GM12878 (cell line): ENCODE measurements around the gene SEPTIN10. TPM values are rescaled to one million over a fixed set of nuclear protein-coding genes. Genes with fewer than 3 reads are reported as not detected.

Experiments used
- ATAC-seq: fragments of 200-7000 bp; cut with Tn5 transposase; 3 replicates; pipeline ENCODE4 v1.9.1; 2020; ENCODE audit warnings: mild to moderate bottlenecking, moderate library complexity
- BruUV-seq: library from RNA; stranded (reverse); fragments of 400-500 nt; replicated peaks from 2 replicates; lab custom pipeline; 2021; lab: Mats Ljungman, UMichigan
- CTCF ChIA-PET: fragments of 300-600 bp; sonication (Branson Sonifier 250); formaldehyde crosslinking; extraction: SDS; loops from one replicate; lab custom pipeline; 2021; ENCODE audit warnings: inconsistent platforms; lab: Yijun Ruan, JAX
- POLR2A ChIA-PET: fragments of 350-600 bp; formaldehyde crosslinking; extraction: SDS; loops from one replicate; lab custom pipeline; 2021; ENCODE audit warnings: inconsistent platforms; lab: Charles Lee
- RAD21 ChIA-PET: fragments of 300-600 bp; sonication (Branson Sonifier 250); formaldehyde crosslinking; loops from one replicate; lab custom pipeline; 2023; ENCODE audit warnings: antibody characterized with exemption; ENCODE audit not compliant: unreplicated experiment; lab: Charles Lee
- SMC1A ChIA-PET: fragments of 300-600 bp; sonication (Branson Sonifier 250); formaldehyde crosslinking; loops from one replicate; lab custom pipeline; 2023; ENCODE audit not compliant: unreplicated experiment, uncharacterized antibody; lab: Charles Lee
- DNase-seq: peaks from one replicate; pipeline ENCODE4 v3.0.0-alpha.2; 2011; ENCODE audit warnings: low read depth, low spot score
- FAIRE-seq: peaks from 3 replicates; lab custom pipeline; 2011; peaks lifted over from hg19 to GRCh38; lab: Jason Lieb, UNC
- H2AFZ ChIP-seq: 2 replicates; pipeline ENCODE4 v1.6.0; 2011; ENCODE audit warnings: low read depth, low read length, control low read depth; ENCODE audit not compliant: control insufficient read depth
- H3K27ac ChIP-seq: 2 replicates; pipeline ENCODE4 v1.5.1; 2011; ENCODE audit warnings: control low read depth; ENCODE audit not compliant: control insufficient read depth, insufficient read depth
- H3K27me3 ChIP-seq, 2 experiments: replicated peaks in 1 of 2; 2 replicates each; pipeline versions ENCODE4 v1.6.0 to v1.6.1; 2011; ENCODE audit warnings: low read length in 1 of 2; ENCODE audit not compliant: control insufficient read depth in 2 of 2, insufficient read depth in 2 of 2
- H3K36me3 ChIP-seq, 2 experiments: 2 replicates each; pipeline ENCODE4 v1.5.1; 2011; ENCODE audit warnings: low read length in 1 of 2; ENCODE audit not compliant: control insufficient read depth in 2 of 2, insufficient read depth in 2 of 2
- H3K4me1 ChIP-seq: 2 replicates; pipeline ENCODE4 v1.6.1; 2011; ENCODE audit warnings: mild to moderate bottlenecking, low read length, moderate library complexity, mixed read lengths; ENCODE audit not compliant: control insufficient read depth, insufficient read depth
- H3K4me2 ChIP-seq: 2 replicates; pipeline ENCODE4 v1.6.0; 2011; ENCODE audit warnings: control low read depth; ENCODE audit not compliant: control insufficient read depth, insufficient read depth
- H3K4me3 ChIP-seq: fragments of 200-600 bp; sonication (generic); 2 replicates; pipeline ENCODE4 v1.5.1; 2016
- H3K79me2 ChIP-seq: 2 replicates; pipeline ENCODE4 v1.6.0; 2011; ENCODE audit warnings: low read length; ENCODE audit not compliant: control insufficient read depth, insufficient read depth
- H3K9ac ChIP-seq: 2 replicates; pipeline ENCODE4 v1.8.0; 2011; ENCODE audit warnings: low read length, control low read depth, mixed read lengths; ENCODE audit not compliant: control insufficient read depth, insufficient read depth
- H3K9me3 ChIP-seq: replicated peaks from 3 replicates; pipeline ENCODE4 v1.5.1; 2011; ENCODE audit warnings: mild to moderate bottlenecking, low read length; ENCODE audit not compliant: control insufficient read depth, insufficient read depth
- H4K20me1 ChIP-seq: 2 replicates; pipeline ENCODE4 v1.6.0; 2011; ENCODE audit not compliant: control insufficient read depth, insufficient read depth
- ASH2L ChIP-seq: fragments of 300-600, 200-600 bp; sonication (generic); IDR thresholded peaks from 2 replicates; pipeline ENCODE4 v1.6.1; 2017; ENCODE audit warnings: low read depth, mild to moderate bottlenecking, borderline replicate concordance
- BHLHE40 ChIP-seq, 2 experiments: fragments of 450-650 bp in 1 of 2; IDR thresholded peaks; 2 replicates each; pipeline ENCODE4 v1.6.1; 2011 to 2017; ENCODE audit warnings: low read depth in 2 of 2, borderline replicate concordance in 1 of 2, improper control_type of control experiment in 1 of 2, low read length in 1 of 2, mild to moderate bottlenecking in 1 of 2
- FOXM1 ChIP-seq: IDR thresholded peaks from 2 replicates; pipeline ENCODE4 v1.6.1; 2012; ENCODE audit warnings: low read depth, mild to moderate bottlenecking, inconsistent platforms, low read length, moderate library complexity
- MEF2A ChIP-seq: IDR thresholded peaks from 2 replicates; pipeline ENCODE4 v1.6.1; 2011; ENCODE audit warnings: low read depth, mild to moderate bottlenecking, low read length, moderate library complexity; ENCODE audit not compliant: insufficient read depth
- MXI1 ChIP-seq: fragments of 150-350 bp; IDR thresholded peaks from 2 replicates; pipeline ENCODE4 v1.6.1; 2011; ENCODE audit warnings: low read depth, mild to moderate bottlenecking, inconsistent platforms, low read length, improper control_type of control experiment
- NR2C2 ChIP-seq: IDR thresholded peaks from 2 replicates; pipeline ENCODE4 v1.6.1; 2011; ENCODE audit warnings: borderline replicate concordance, low read depth; ENCODE audit not compliant: control insufficient read depth, insufficient read length
- SP1 ChIP-seq: IDR thresholded peaks from one replicate; pipeline ENCODE4 v1.6.1; 2011; ENCODE audit warnings: low read depth, low read length
- WGBS: methylation state at CpG from one replicate; pipeline ENCODE4 v1.1.6; 2016; ENCODE audit warnings: low lambda C conversion rate; ENCODE audit not compliant: insufficient replicate concordance, insufficient coverage; ENCODE audit errors: missing lambda C conversion rate; 5-methylcytosine and 5-hydroxymethylcytosine counted together
- in situ Hi-C: fragments of 300-500 bp; cut with MboI; formaldehyde crosslinking; loops from 9 replicates; pipeline ENCODE4 v1.14.3; 2018; ENCODE audit warnings: mixed read lengths
- intact Hi-C: fragments of 100-400 bp; cut with micrococcal nuclease; formaldehyde crosslinking; loops from one replicate; pipeline ENCODE4 v1.14.2; 2022; ENCODE audit not compliant: unreplicated experiment
- polyA plus RNA-seq, 11 experiments: library from polyadenylated mRNA; depleted of rRNA in 4 of 11; unstranded in 6 of 11; stranded (reverse) in 5 of 11; fragments of >200 nt; fragmentation: Nextera tagmentation in 4 of 11; fragmentation: Illumina TruSeq in 1 of 11; extraction: Ambion mirVana in 4 of 11; extraction: Trizol in 1 of 11; gene quantifications; 1 replicate in 1 of 11; 2 replicates in 10 of 11; pipeline versions ENCODE4 v1.2.1 to v1.2.3, GENCODE V29; 2011 to 2016; ENCODE audit warnings: inconsistent platforms in 2 of 11, missing spikeins in 2 of 11, low read depth in 1 of 11
- total RNA-seq, 4 experiments: library from RNA; depleted of rRNA in 3 of 4; stranded (reverse); fragments of >200 nt in 3 of 4; fragmentation: Illumina TruSeq in 1 of 4; extraction: Trizol in 1 of 4; gene quantifications; 2 replicates each; pipeline versions ENCODE4 v1.2.1 to v1.2.3, GENCODE V29; 2013 to 2021
- TF ChIP-seq, protein P1 (sequence below): fragments of 450-650 bp; IDR thresholded peaks from 2 replicates; pipeline ENCODE4 v1.6.1; 2017; ENCODE audit warnings: mild to moderate bottlenecking, low read depth, inconsistent platforms; ENCODE audit not compliant: poor library complexity, severe bottlenecking

The SEPTIN10 gene
- total and polyA plus RNA-seq, 10 of the 15 experiments (the other 5 are each of a cell fraction or from before 2014, with no cell fraction given): 20.2 to 132 (median 62.7) TPM

- peak; percentile 7 for FAIRE-seq
- ChIA-PET POLR2A (interaction anchor here (0.6 kb wide), 2 partner anchors 40 to 678 kb away, joined by 3 read pairs; no protein-coding TSS in a partner anchor), CTCF (no interaction called here), SMC1A (no interaction called here), RAD21 (no interaction called here)
- no peak for DNase-seq
- no TSS peak for BruUV-seq
- ATAC-seq: no peak
- Histone ChIP-seq H3K4me3 (no peak overlapping the region), H3K79me2 (no peaks in the 10 kb centered on the region), H3K27me3 (no peaks in the 10 kb centered on the region), H2AFZ (no peak overlapping the region), H3K27ac (no peak overlapping the region), H4K20me1 (no peaks in the 10 kb centered on the region), H3K9ac (no peak overlapping the region), H3K36me3 (no peaks in the 10 kb centered on the region), H3K9me3 (peaks cover 4% of the 10 kb centered on the region; the same call in 2 of the 3 replicates), H3K4me1 (peaks cover 13% of the 10 kb centered on the region), H3K4me2 (no peak overlapping the region)
- intact Hi-C loops (no loop called here), in situ Hi-C loops (no loop called here)
- 45% methylated on average over 8 of the region's 8 CpGs for WGBS
- TF ChIP-seq SP1: no peak
- TF ChIP-seq, protein P1, sequence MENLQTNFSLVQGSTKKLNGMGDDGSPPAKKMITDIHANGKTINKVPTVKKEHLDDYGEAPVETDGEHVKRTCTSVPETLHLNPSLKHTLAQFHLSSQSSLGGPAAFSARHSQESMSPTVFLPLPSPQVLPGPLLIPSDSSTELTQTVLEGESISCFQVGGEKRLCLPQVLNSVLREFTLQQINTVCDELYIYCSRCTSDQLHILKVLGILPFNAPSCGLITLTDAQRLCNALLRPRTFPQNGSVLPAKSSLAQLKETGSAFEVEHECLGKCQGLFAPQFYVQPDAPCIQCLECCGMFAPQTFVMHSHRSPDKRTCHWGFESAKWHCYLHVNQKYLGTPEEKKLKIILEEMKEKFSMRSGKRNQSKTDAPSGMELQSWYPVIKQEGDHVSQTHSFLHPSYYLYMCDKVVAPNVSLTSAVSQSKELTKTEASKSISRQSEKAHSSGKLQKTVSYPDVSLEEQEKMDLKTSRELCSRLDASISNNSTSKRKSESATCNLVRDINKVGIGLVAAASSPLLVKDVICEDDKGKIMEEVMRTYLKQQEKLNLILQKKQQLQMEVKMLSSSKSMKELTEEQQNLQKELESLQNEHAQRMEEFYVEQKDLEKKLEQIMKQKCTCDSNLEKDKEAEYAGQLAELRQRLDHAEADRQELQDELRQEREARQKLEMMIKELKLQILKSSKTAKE: no peak
- TF ChIP-seq NR2C2: no peak
- no peak for TF ChIP-seq MXI1
- no peak for TF ChIP-seq ASH2L
- no peak for TF ChIP-seq FOXM1
- TF ChIP-seq BHLHE40 (IDR thresholded peaks at IDR 0.05; ENCODE audit: borderline replicate concordance in 1 of 2, low read depth in 2 of 2, low read length in 1 of 2): no peak
- TF ChIP-seq MEF2A: no peak
These were observed 34.3 kb upstream of the SEPTIN10 start for GRCh38 chr2:109648041-109648527.
